ENCODE results near the gene C5orf15.

DNA sequence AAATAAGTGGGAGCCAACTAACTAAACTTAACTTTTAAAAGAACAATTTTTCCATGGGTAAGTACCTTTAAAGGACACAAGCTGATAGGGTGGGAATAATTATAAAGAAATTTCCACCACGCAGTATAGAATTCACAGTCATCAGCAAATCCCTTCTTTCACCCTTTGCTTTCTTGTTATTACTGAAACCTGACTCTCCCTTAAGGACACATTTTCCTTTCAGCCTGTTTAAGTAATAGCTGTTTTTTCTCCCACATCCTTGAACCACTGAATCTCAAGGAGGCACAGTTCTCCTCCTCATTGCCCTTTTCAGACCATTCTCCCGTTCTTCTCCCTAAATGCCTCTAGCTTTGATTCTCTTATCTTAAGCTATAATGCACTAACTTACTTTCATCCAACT, 6.3 kb downstream of the C5orf15 start:
- TF ChIP-seq CTCF (IDR thresholded peaks at IDR 0.05 in 2 of 3, conservative IDR thresholded peaks at IDR 0.05 in 1 of 3; ENCODE audit: borderline replicate concordance in 1 of 3, insufficient read depth in 1 of 3, low read depth in 2 of 3, low read length in 2 of 3) (no peak), EGR1 (IDR thresholded peaks at IDR 0.05; ENCODE audit: low read depth) (no peak), POLR2A (IDR thresholded peaks at IDR 0.05; ENCODE audit: borderline replicate concordance, extremely low read depth, insufficient read depth, insufficient read length) (no peak), POLR2AphosphoS5 (IDR thresholded peaks at IDR 0.05; ENCODE audit: low read depth, low read length) (no peak), ZFX (IDR thresholded peaks at IDR 0.05) (no peak), YY1 (IDR thresholded peaks at IDR 0.05; ENCODE audit: extremely low read depth, insufficient replicate concordance, low read depth, low read length) (no peak)

All from HCT116 (cell line).